KOPT-K1 (cell line): ENCODE data around the gene ABCG2.

Source experiments
- H3K27ac ChIP-seq: fragments of 200-600 bp; sonication (generic); 2 replicates; pipeline ENCODE4 v1.5.1; 2016; ENCODE audit warnings: antibody characterized with exemption, mild to moderate bottlenecking, low read depth, low read length; ENCODE audit not compliant: poor library complexity, severe bottlenecking
- H3K36me3 ChIP-seq: fragments of 200-600 bp; sonication (generic); 2 replicates; pipeline ENCODE4 v1.5.1; 2017; ENCODE audit warnings: antibody characterized with exemption, mild to moderate bottlenecking, low read length, moderate library complexity; ENCODE audit not compliant: insufficient read depth
- H3K9me3 ChIP-seq: fragments of 200-600 bp; sonication (generic); 2 replicates; pipeline ENCODE4 v1.5.1; 2017; ENCODE audit warnings: antibody characterized with exemption, low read length, mild to moderate bottlenecking; ENCODE audit not compliant: insufficient read depth, poor library complexity, severe bottlenecking

Gene ABCG2

DNA sequence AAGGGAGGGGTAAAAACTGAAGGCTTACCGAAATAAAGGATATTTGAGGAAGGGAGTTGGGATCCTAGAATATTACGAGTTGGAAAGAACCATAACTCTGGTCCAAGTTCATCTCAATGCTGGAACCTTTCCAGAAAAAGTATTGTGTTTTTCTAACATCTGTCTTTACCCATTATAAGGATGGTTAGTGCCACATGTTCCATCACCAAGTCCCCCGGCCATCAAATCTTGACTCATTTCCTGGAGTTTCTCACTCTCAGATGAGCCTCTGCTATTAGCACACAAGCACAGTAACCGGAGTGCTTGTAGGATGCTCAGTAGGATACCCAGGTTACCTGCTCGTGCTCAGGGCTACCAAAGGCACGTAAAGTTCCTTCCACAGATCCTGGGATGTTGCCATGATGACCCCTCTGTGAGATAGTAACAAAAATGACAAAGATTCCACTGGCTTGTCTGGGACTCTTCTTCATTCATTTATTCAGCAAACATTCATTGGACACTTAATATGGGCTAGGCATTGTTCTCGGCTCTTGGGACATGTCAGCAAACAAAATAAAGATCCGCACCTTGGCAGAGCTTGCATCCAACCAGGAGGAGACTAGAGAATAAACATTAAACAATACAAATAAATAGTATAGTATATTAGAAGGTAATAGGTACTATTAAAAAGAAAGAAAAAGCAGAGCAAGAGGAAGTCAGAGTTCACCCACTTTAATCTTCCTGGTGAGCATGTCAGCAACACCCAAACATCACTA lies 114.7 kb downstream of the ABCG2 start:
- peaks cover 96% of the 10 kb centered on the region for H3K36me3 ChIP-seq
- no peak overlapping the region for H3K27ac ChIP-seq
- H3K9me3 ChIP-seq: no peaks in the 10 kb centered on the region

DNA sequence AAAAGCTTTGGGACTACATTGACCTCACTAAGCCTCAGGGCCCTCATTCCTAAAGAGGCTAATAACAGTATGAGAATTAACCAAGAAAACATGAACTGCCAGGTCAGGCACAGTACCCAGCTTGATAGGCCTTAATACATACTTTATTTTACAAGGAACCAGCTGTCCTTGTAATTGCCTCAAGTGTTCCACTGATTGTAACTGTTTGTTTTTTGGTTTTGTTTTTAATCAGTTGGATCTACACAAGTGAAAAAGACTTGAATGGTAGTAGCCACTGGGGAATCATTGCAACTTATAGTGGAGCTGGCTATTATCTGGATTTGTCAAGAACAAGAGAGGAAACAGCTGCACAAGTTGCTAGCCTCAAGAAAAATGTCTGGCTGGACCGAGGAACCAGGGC lies 115.4 kb downstream of the ABCG2 start:
- Histone ChIP-seq H3K27ac (no peak overlapping the region), H3K9me3 (no peaks in the 10 kb centered on the region), H3K36me3 (peaks cover 96% of the 10 kb centered on the region)

DNA sequence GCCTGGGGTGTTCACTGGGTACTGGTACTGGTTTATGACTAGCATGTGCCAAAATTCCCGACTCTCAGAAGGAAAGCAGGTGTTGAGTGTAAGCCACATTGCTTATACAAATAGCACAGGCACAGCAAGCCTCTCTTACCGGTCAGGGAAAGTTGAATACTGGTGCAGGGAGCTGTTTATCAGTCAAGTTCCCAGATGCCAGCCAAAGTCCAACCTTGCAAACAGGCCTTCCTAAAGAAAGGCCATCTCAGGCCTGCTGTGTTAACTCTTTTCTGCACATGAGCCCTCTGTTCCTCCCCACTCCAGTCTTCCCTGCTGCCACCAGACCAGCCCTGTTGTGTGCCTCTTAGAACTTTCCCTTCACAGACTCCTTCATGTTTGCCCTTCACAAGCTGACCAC lies 116.8 kb downstream of the ABCG2 start:
- peaks cover 99% of the 10 kb centered on the region for H3K36me3 ChIP-seq
- H3K9me3 ChIP-seq: no peaks in the 10 kb centered on the region
- H3K27ac ChIP-seq: no peak overlapping the region

DNA sequence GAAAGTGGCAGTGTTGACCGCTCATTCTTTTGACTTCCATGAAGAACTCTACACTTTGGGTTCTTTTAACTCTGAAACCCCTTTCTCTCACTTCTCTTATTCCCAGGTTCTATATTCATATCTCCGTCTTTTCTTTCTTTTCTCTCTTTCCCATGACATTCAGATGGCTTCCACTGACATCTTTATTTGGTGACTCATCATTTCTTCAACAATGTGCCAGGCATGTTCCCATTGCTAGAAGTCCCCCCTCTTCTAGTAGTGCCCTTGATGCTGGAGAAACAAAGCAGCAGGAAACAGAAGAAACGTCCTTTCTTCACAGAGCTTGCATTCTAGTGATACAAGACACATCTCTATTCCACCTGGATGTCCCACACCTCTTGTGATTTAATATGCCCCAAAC lies 117.7 kb downstream of the ABCG2 start:
- H3K27ac ChIP-seq: no peak overlapping the region
- peaks cover 100% of the 10 kb centered on the region for H3K36me3 ChIP-seq
- no peaks in the 10 kb centered on the region for H3K9me3 ChIP-seq
